ENCODE data around the gene ELOVL5. TPM values are rescaled to one million over a fixed set of nuclear protein-coding genes. Genes with fewer than 3 reads are reported as not detected.

The ELOVL5 gene
- total RNA-seq, 4 donors from 2014 or later = 55.2 to 80.2 (median 64.8) TPM

- intact Hi-C loops (cut with DNase I) = no loop called here
- WGBS = 57% methylated on average over 2 of the region's 2 CpGs
- Histone ChIP-seq H3K9me3 (no peaks in the 10 kb centered on the region), H3K27ac (replicated peaks in 1 of 4) (peak overlapping the region in 3 of 4 donors; percentile 15 to 53 (median 27)), H3K4me3 (no peak overlapping the region), H3K36me3 (peaks cover 0 to 10% (median 3%) of the 10 kb centered on the region in 4 donors), H3K4me1 (peaks cover 14 to 23% (median 19%) of the 10 kb centered on the region in 4 donors), H3K27me3 (no peaks in the 10 kb centered on the region)
- TF ChIP-seq EP300 (IDR thresholded peaks at IDR 0.05) (no peak), POLR2AphosphoS5 (IDR thresholded peaks at IDR 0.05) (no peak), CTCF (IDR thresholded peaks at IDR 0.05) (no peak), POLR2A (IDR thresholded peaks at IDR 0.05; ENCODE audit: low read depth) (no peak)
- DNase-seq (ENCODE audit: extremely low spot score) = no peak
Measured at GRCh38 chr6:53282234-53282633, 66.5 kb downstream of the ELOVL5 start.

GRCh38 chr6:53281518-53282215 lies 67.1 kb downstream of the ELOVL5 start:
- intact Hi-C loops (cut with DNase I) = no loop called here
- no peak overlapping the region for H3K4me3 ChIP-seq
- no peaks in the 10 kb centered on the region for H3K9me3 ChIP-seq
- no peaks in the 10 kb centered on the region for H3K27me3 ChIP-seq
- H3K27ac ChIP-seq (replicated peaks in 1 of 4) = peak overlapping the region in 2 of 4 donors; percentile 15 to 53
- peaks cover 0 to 16% (median 5%) of the 10 kb centered on the region in 4 donors for H3K36me3 ChIP-seq
- 77% methylated on average over 3 of the region's 3 CpGs for WGBS
- H3K4me1 ChIP-seq = peaks cover 17 to 23% (median 19%) of the 10 kb centered on the region in 4 donors
- TF ChIP-seq EP300 (IDR thresholded peaks at IDR 0.05) (no peak), POLR2AphosphoS5 (IDR thresholded peaks at IDR 0.05) (no peak), CTCF (IDR thresholded peaks at IDR 0.05) (no peak), POLR2A (IDR thresholded peaks at IDR 0.05; ENCODE audit: low read depth) (no peak)
- no peak for DNase-seq (ENCODE audit: extremely low spot score)

GRCh38 chr6:53280207-53280606 lies 68.5 kb downstream of the ELOVL5 start:
- TF ChIP-seq CTCF (IDR thresholded peaks at IDR 0.05) (no peak), EP300 (IDR thresholded peaks at IDR 0.05) (no peak), POLR2AphosphoS5 (IDR thresholded peaks at IDR 0.05) (no peak), POLR2A (IDR thresholded peaks at IDR 0.05; ENCODE audit: low read depth) (no peak)
- Histone ChIP-seq H3K36me3 (peaks cover 0 to 18% (median 8%) of the 10 kb centered on the region in 4 donors), H3K27ac (replicated peaks in 1 of 4) (no peak overlapping the region), H3K9me3 (no peaks in the 10 kb centered on the region), H3K27me3 (no peaks in the 10 kb centered on the region), H3K4me3 (no peak overlapping the region), H3K4me1 (peaks cover 17 to 28% (median 25%) of the 10 kb centered on the region in 4 donors)
- 90% methylated on average over 2 of the region's 2 CpGs for WGBS
- no peak for DNase-seq (ENCODE audit: extremely low spot score)
- intact Hi-C loops (cut with DNase I) = no loop called here

GRCh38 chr6:53279293-53279692 lies 69.5 kb downstream of the ELOVL5 start:
- TF ChIP-seq CTCF (IDR thresholded peaks at IDR 0.05) (no peak), POLR2AphosphoS5 (IDR thresholded peaks at IDR 0.05) (no peak), EP300 (IDR thresholded peaks at IDR 0.05) (no peak), POLR2A (IDR thresholded peaks at IDR 0.05; ENCODE audit: low read depth) (no peak)
- WGBS = 89% methylated on average over 3 of the region's 3 CpGs
- Histone ChIP-seq H3K4me1 (peaks cover 17 to 28% (median 25%) of the 10 kb centered on the region in 4 donors), H3K9me3 (no peaks in the 10 kb centered on the region), H3K36me3 (peaks cover 5 to 26% (median 17%) of the 10 kb centered on the region in 4 donors), H3K4me3 (no peak overlapping the region), H3K27me3 (no peaks in the 10 kb centered on the region), H3K27ac (replicated peaks in 1 of 4) (no peak overlapping the region)
- no peak for DNase-seq (ENCODE audit: extremely low spot score)
- intact Hi-C loops (cut with DNase I) = loop anchor here (10.0 kb wide), 2 partner anchors 94 to 196 kb away; no protein-coding TSS in a partner anchor

Measured in esophagus muscularis mucosa (tissue), 4 donors.